Measurements from ENCODE around the gene PRR22.

The PRR22 gene

GRCh38 chr19:5784581-5785147 is at the start of gene PRR22:
Gene PRR22, minus strand, starts transcription at chr19:5784746. Its CDS starts 86 bp downstream, at chr19:5784660.
- FAIRE-seq: no peak

GRCh38 chr19:5832527-5833216 is 48.1 kb upstream of the PRR22 start:
- FAIRE-seq: no peak

GRCh38 chr19:5832061-5832460 is 47.5 kb upstream of the PRR22 start:
- FAIRE-seq: no peak

GRCh38 chr19:5831159-5831558 is 46.6 kb upstream of the PRR22 start:
- FAIRE-seq: no peak

- no peak for FAIRE-seq
These were observed 45.2 kb upstream of the PRR22 start for GRCh38 chr19:5829567-5830310.

- FAIRE-seq: no peak
These were observed 44.4 kb upstream of the PRR22 start for GRCh38 chr19:5828661-5829566.

- FAIRE-seq: no peak
These were observed 43.5 kb upstream of the PRR22 start for GRCh38 chr19:5827891-5828660.

GRCh38 chr19:5827342-5827890 is 42.9 kb upstream of the PRR22 start:
- FAIRE-seq: no peak

GRCh38 chr19:5826531-5827341 is 42.2 kb upstream of the PRR22 start:
- FAIRE-seq: no peak

GRCh38 chr19:5825178-5825577 is 40.6 kb upstream of the PRR22 start:
- no peak for FAIRE-seq

GRCh38 chr19:5824751-5825150 is 40.2 kb upstream of the PRR22 start:
- no peak for FAIRE-seq

- FAIRE-seq: no peak
These were observed 39.2 kb upstream of the PRR22 start for GRCh38 chr19:5823579-5824281.

GRCh38 chr19:5822181-5822844 is 37.8 kb upstream of the PRR22 start:
- FAIRE-seq: no peak

GRCh38 chr19:5821521-5822180 is 37.1 kb upstream of the PRR22 start:
- FAIRE-seq: no peak

- no peak for FAIRE-seq
These were observed 36.2 kb upstream of the PRR22 start for GRCh38 chr19:5820785-5821184.

GRCh38 chr19:5818594-5818993 is 34.0 kb upstream of the PRR22 start:
- no peak for FAIRE-seq

GRCh38 chr19:5817218-5817617 is 32.7 kb upstream of the PRR22 start:
- FAIRE-seq: no peak

- FAIRE-seq: no peak
These were observed 30.3 kb upstream of the PRR22 start for GRCh38 chr19:5814852-5815246.
